HG03060 (cell line): Measurements from ENCODE around the gene KRTAP10-9.
"Not testable (repeated sequence)": the region's sequence is repeated elsewhere in the genome, so short reads cannot be mapped to it uniquely, and the experiment has no call there.

Source experiments
- ATAC-seq: cut with Tn5 transposase; IDR thresholded peaks from one replicate; pipeline ENCODE4 v1.9.1; 2021; ENCODE audit warnings: low read depth, moderate number of reproducible peaks; ENCODE audit not compliant: unreplicated experiment

The KRTAP10-9 gene, protein sequence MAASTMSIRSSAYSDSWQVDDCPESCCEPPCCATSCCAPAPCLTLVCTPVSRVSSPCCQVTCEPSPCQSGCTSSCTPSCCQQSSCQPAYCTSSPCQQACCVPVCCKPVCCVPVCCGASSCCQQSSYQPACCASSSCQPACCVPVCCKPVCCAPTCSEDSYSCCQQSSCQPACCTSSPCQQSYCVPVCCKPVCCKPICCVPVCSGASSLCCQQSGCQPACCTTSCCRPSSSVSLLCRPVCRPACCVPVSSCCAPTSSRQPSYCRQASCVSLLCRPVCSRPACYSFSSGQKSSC

GRCh38 chr21:44626673-44627143, at the start of gene KRTAP10-9:
Gene KRTAP10-9 (plus strand): TSS chr21:44627093. CDS start chr21:44627172, 79 bp downstream.
- no peak for ATAC-seq

DNA sequence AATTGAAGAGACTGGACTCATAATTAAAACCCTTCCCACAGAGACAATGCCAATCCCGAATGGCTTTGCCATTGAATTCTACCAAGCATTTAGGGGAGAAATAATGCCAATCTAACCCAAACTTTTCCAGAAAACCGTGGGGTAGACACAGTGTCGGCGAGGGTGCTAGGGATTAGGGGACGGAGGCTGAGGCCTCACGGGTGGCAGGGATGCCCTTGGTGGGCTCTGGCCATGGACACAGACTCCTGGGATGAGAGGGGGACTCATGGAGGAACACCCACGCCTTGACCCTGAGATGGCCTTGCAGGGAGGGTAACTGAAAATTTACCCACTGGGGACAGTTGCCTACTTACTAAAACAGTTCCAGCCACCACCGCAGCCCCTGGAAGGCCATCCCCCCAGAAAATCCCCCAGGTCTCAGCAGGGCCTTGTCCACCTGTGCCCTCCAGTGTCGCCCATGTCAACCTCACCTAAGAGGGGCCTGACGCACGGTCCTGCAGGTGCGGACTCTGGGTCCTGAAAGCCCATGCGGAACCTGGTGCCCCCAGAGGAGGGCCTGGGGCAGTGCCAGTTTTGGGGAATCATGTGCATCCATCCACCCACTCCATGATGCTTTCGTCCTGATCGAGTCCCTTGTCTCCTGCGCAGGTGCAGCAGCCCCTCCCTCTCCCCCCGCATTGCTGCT, 48.4 kb upstream of the KRTAP10-9 start:
- no peak for ATAC-seq

DNA sequence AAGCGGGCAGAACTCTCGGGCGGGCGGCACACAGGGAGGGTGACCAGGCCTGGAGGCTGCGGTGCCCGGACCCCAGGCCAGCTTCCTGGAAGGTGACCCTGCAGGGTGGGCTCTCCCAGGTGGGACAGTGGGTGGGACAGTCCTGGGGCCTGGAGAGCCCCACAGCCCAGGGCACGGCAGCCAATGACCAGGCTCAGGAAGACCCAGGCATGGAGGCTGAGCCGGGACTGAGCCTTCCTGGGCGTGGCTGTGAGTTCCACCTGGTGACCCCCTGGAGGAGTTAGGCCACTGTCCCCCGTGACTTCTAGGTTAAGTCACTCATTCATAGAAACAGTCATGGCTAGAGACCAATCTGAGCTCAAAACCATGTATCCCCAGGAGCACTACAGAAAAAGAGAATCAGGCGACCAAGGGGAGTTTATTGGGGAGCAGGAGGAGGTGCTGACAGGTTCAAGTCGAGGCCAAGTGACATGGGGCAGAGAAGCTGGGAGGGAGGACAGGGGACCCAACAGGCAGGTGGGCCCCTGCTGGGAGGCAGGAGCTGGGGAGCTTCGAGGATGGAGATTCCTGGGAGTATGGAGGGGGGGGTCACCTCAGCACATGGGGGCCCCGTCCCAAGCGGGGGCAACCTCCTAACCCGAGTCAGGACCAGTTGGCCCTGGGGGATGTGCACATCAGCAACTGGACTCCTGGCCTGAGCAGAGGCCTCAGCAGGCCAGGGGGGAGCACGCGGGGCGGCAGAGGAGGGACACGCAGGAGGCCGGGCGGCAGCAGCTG, 47.6 kb upstream of the KRTAP10-9 start:
- ATAC-seq = no peak

DNA sequence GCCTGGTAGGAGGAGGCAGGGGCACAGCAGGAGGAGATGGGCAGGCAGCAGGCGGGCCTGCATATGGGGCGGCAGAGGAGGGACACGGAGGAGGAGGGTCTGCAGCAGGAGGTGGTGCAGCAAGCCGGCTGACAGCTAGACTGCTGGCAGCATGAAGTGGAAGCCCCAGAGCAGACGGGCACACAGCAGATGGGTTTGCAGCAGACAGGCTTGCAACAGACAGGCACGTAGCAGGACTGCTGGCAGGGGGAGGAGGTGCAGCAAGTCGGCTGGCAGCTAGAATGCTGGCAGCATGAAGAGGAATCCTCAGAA, 47.1 kb upstream of the KRTAP10-9 start:
- no peak for ATAC-seq

- ATAC-seq = not testable (repeated sequence)
Observed at GRCh38 chr21:44580231-44580821, 46.6 kb upstream of the KRTAP10-9 start, which contains the start of gene KRTAP10-5. Gene KRTAP10-5 (minus strand): TSS chr21:44580604. CDS start chr21:44580578, 26 bp downstream.

GRCh38 chr21:44581158-44581557, 45.7 kb upstream of the KRTAP10-9 start:
- ATAC-seq = no peak

DNA sequence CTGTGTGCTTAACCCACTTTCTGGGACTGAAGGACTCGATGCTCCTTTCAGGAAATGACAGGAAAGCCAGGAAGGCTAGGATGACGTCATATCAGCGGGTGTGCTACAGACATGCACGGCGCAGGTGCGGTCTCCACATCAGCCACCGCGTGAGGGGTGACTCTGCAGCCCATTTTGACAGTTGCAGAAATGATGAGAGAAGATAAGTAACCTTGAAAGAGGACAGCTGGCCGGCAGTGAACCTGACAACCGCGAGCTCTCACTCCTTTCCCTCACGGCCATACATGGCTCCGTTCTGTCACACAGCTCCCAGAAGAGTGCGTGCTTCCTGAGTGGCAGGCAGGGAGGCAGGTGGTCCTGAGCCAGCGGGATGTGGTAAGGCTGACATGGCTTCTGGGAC, 44.8 kb upstream of the KRTAP10-9 start:
- ATAC-seq = no peak

- no peak for ATAC-seq
Observed at GRCh38 chr21:44583089-44583799, 43.6 kb upstream of the KRTAP10-9 start.

DNA sequence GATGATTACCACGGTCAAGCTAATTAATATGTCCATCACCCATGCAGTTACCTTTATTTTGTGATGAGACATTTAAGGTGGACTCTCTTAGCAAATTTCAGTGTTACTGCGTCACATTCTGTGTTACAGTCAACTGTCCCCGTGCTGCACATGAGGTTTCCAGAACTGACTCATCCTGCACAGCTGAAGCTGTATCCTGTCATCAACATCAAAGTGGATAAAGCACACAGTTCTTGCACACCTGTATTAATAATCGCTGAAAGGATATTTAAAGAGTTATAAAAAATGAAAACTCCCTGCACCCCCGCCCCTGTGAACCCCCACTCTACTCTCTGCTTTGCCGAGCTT, 43.1 kb upstream of the KRTAP10-9 start:
- no peak for ATAC-seq

DNA sequence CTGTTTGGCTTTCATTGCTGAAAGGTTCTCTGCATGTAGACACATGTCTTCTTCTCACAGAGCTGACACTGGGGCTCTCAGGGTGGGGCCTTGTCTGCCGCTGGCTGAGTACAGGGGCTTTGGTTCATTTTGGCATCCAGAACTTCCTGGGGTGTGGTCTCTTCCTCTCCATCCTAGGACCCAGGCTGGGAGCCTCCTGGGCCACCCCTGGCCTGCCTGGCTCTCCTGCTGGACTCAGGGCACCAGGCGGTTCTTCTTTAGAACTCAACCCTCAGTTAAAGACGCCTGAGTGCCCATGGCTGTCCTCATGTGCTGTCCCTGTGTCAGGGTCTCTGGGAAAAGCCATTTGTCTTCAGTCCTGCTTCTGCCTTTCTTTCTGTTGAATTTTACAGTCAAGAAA, 41.0 kb upstream of the KRTAP10-9 start:
- ATAC-seq = no peak

- ATAC-seq = no peak
Observed at GRCh38 chr21:44589094-44589493, 37.8 kb upstream of the KRTAP10-9 start.

- ATAC-seq = no peak
Observed at GRCh38 chr21:44589586-44590305, 37.1 kb upstream of the KRTAP10-9 start.

- ATAC-seq = no peak
Observed at GRCh38 chr21:44590311-44590721, 36.6 kb upstream of the KRTAP10-9 start.

GRCh38 chr21:44590897-44591800, 35.7 kb upstream of the KRTAP10-9 start:
- not testable (repeated sequence) for ATAC-seq

DNA sequence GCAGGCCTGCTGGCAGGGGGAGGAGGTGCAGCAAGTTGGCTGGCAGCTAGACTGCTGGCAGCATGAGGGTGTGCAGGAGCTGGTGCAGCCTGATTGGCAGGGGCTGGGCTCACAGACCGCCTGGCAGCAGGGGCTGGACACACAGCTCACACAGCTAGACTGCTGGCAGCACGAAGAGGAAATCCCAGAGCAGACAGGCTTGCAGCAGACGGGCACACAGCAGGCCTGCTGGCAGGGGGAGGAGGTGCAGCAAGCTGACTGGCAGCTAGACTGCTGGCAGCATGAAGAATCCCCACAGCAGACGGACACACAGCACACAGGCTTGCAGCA, 35.1 kb upstream of the KRTAP10-9 start:
- not testable (repeated sequence) for ATAC-seq

DNA sequence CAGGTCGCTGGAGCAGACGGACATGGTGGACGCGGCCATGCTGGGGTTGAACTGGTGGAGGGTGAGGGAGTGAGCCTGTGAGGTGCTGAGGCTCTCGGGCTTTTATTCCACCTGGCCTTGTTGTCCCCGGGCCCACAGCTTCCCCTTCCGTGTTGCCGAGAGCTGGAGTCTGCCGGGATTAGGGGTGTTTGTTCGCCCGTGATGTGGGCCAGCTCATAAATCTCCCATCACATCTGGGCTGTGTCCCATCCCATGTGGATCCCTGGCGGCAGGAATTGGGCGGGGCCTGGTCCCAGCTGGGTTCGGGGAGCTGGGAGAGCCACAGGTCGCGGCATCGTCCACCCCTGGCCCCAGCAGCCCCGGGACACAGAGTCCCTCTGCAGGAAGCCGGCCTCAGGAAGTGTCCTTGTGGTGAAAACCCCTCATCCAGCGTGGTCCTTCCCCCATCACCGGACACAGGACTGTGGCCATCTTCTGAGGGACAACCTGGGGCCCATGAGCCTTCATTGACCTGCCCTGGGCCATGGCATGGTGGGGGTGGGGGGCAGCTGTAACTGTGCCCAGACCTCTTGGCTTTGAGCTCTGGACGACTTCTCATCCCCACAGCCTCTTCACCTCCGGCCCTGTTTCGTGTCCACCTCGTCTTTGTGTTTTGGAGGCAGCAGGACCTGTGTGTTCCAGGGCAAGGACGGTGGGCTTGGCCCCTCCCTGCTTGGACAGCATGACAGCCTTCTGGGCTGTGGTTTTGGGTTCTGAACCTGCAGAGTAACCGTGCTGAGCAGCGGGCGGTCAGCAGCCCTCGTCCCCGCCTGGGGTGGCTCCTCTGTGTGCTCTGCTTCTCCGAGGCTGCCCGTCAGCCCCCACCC, 34.2 kb upstream of the KRTAP10-9 start, which contains the start of gene KRTAP10-6:
TSS of gene KRTAP10-6 (minus strand) at position 60 of the 866 bp plus-strand sequence. CDS start at position 39, 21 bp downstream.
- no peak for ATAC-seq

GRCh38 chr21:44593598-44594405, 33.1 kb upstream of the KRTAP10-9 start:
- ATAC-seq = no peak
